Measurements from ENCODE around the gene SH3TC1. TPM values are rescaled to one million over a fixed set of nuclear protein-coding genes. Genes with fewer than 3 reads are reported as not detected.

SH3TC1 gene
- total and polyA plus RNA-seq, 4 donors, result 5.5 to 8.6 (median 8.3) TPM

GRCh38 chr4:8233672-8234484 is 34.8 kb downstream of the SH3TC1 start:
- 98% methylated on average over 4 of the region's 4 CpGs for WGBS (ENCODE audit: insufficient coverage)
- peaks cover 9% of the 10 kb centered on the region for H3K36me3 ChIP-seq (ENCODE audit: control insufficient read depth, insufficient read depth, low read length)
- no peak overlapping the region for H3K4me3 ChIP-seq (ENCODE audit: low read depth, low read length)
- no peak overlapping the region for H3K27ac ChIP-seq (ENCODE audit: low read depth, low read length)
- H3K9me3 ChIP-seq (ENCODE audit: control insufficient read depth, insufficient read depth, low read length), result no peaks in the 10 kb centered on the region
- H3K4me1 ChIP-seq (ENCODE audit: control insufficient read depth, insufficient read depth, low read length), result peaks cover 2% of the 10 kb centered on the region
- no peaks in the 10 kb centered on the region for H3K27me3 ChIP-seq (ENCODE audit: control insufficient read depth, insufficient read depth, low read length)
- no peak for DNase-seq (ENCODE audit: low read depth in 4 of 6, low spot score in 6 of 6)

- H3K27ac ChIP-seq (ENCODE audit: low read depth, low read length), result no peak overlapping the region
- peaks cover 9% of the 10 kb centered on the region for H3K36me3 ChIP-seq (ENCODE audit: control insufficient read depth, insufficient read depth, low read length)
- H3K27me3 ChIP-seq (ENCODE audit: control insufficient read depth, insufficient read depth, low read length), result no peaks in the 10 kb centered on the region
- H3K4me3 ChIP-seq (ENCODE audit: low read depth, low read length), result no peak overlapping the region
- no peaks in the 10 kb centered on the region for H3K9me3 ChIP-seq (ENCODE audit: control insufficient read depth, insufficient read depth, low read length)
- DNase-seq (ENCODE audit: low read depth in 4 of 6, low spot score in 6 of 6), result no peak
- no peaks in the 10 kb centered on the region for H3K4me1 ChIP-seq (ENCODE audit: control insufficient read depth, insufficient read depth, low read length)
- WGBS (ENCODE audit: insufficient coverage), result 83% methylated on average over 1 of the region's 1 CpG
Observed at GRCh38 chr4:8234715-8235114, 35.6 kb downstream of the SH3TC1 start.

DNA sequence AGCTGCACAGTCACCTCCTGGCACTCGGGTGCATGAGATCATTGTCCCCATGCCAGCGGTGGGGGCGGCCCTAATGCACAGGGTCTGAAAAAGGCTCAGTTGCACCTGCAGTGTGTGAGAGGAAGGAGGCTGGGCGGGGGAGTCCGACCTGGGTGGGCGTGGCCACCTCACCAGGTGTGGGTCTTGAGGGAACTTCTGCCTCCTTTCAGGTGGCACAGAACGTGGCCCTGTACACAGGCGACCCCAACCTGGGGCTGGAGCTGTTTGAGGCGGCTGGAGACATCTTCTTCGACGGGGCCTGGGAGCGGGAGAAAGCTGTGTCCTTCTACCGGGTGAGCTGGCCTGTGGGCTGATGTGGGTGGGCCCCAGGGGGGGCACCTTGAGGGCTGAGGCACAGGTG is 36.1 kb downstream of the SH3TC1 start:
- Histone ChIP-seq H3K27me3 (ENCODE audit: control insufficient read depth, insufficient read depth, low read length) (no peaks in the 10 kb centered on the region), H3K36me3 (ENCODE audit: control insufficient read depth, insufficient read depth, low read length) (peaks cover 9% of the 10 kb centered on the region), H3K4me1 (ENCODE audit: control insufficient read depth, insufficient read depth, low read length) (no peaks in the 10 kb centered on the region), H3K9me3 (ENCODE audit: control insufficient read depth, insufficient read depth, low read length) (no peaks in the 10 kb centered on the region), H3K4me3 (ENCODE audit: low read depth, low read length) (no peak overlapping the region), H3K27ac (ENCODE audit: low read depth, low read length) (no peak overlapping the region)
- 81% methylated on average over 13 of the region's 13 CpGs for WGBS (ENCODE audit: insufficient coverage)
- no peak for DNase-seq (ENCODE audit: low read depth in 4 of 6, low spot score in 6 of 6)

GRCh38 chr4:8235686-8236085 is 36.6 kb downstream of the SH3TC1 start:
- Histone ChIP-seq H3K27ac (ENCODE audit: low read depth, low read length) (no peak overlapping the region), H3K4me3 (ENCODE audit: low read depth, low read length) (no peak overlapping the region), H3K9me3 (ENCODE audit: control insufficient read depth, insufficient read depth, low read length) (no peaks in the 10 kb centered on the region), H3K4me1 (ENCODE audit: control insufficient read depth, insufficient read depth, low read length) (no peaks in the 10 kb centered on the region), H3K27me3 (ENCODE audit: control insufficient read depth, insufficient read depth, low read length) (no peaks in the 10 kb centered on the region), H3K36me3 (ENCODE audit: control insufficient read depth, insufficient read depth, low read length) (peaks cover 9% of the 10 kb centered on the region)
- no peak for DNase-seq (ENCODE audit: low read depth in 4 of 6, low spot score in 6 of 6)
- 89% methylated on average over 12 of the region's 12 CpGs for WGBS (ENCODE audit: insufficient coverage)

- Histone ChIP-seq H3K27ac (ENCODE audit: low read depth, low read length) (no peak overlapping the region), H3K36me3 (ENCODE audit: control insufficient read depth, insufficient read depth, low read length) (peaks cover 9% of the 10 kb centered on the region), H3K4me3 (ENCODE audit: low read depth, low read length) (no peak overlapping the region), H3K4me1 (ENCODE audit: control insufficient read depth, insufficient read depth, low read length) (no peaks in the 10 kb centered on the region), H3K9me3 (ENCODE audit: control insufficient read depth, insufficient read depth, low read length) (no peaks in the 10 kb centered on the region), H3K27me3 (ENCODE audit: control insufficient read depth, insufficient read depth, low read length) (no peaks in the 10 kb centered on the region)
- WGBS (ENCODE audit: insufficient coverage), result 83% methylated on average over 24 of the region's 24 CpGs
- DNase-seq (ENCODE audit: low read depth in 4 of 6, low spot score in 6 of 6), result no peak
Observed at GRCh38 chr4:8236106-8236919, 37.2 kb downstream of the SH3TC1 start.

DNA sequence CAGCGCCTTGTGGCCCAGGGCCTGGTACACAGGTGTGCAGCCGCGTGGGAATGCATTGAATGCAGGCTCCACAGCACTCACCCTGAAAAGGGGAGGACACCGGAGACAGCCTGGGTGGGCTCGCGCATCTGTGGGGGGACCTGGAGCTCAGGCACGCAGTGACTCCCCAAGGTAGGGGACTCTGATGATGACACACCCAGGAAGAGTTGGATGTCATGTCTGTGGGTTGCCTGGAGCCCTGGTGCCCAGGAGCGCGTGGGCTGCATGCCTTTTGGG is 37.8 kb downstream of the SH3TC1 start:
- WGBS (ENCODE audit: insufficient coverage), result 90% methylated on average over 9 of the region's 9 CpGs
- peaks cover 7% of the 10 kb centered on the region for H3K36me3 ChIP-seq (ENCODE audit: control insufficient read depth, insufficient read depth, low read length)
- no peak overlapping the region for H3K4me3 ChIP-seq (ENCODE audit: low read depth, low read length)
- peaks cover under 1% of the 10 kb centered on the region for H3K4me1 ChIP-seq (ENCODE audit: control insufficient read depth, insufficient read depth, low read length)
- H3K9me3 ChIP-seq (ENCODE audit: control insufficient read depth, insufficient read depth, low read length), result no peaks in the 10 kb centered on the region
- no peaks in the 10 kb centered on the region for H3K27me3 ChIP-seq (ENCODE audit: control insufficient read depth, insufficient read depth, low read length)
- DNase-seq (ENCODE audit: low read depth in 4 of 6, low spot score in 6 of 6), result no peak
- no peak overlapping the region for H3K27ac ChIP-seq (ENCODE audit: low read depth, low read length)

GRCh38 chr4:8237256-8237989 is 38.3 kb downstream of the SH3TC1 start:
- DNase-seq (ENCODE audit: low read depth in 4 of 6, low spot score in 6 of 6), result no peak
- WGBS (ENCODE audit: insufficient coverage), result 92% methylated on average over 29 of the region's 29 CpGs
- Histone ChIP-seq H3K4me1 (ENCODE audit: control insufficient read depth, insufficient read depth, low read length) (peaks cover 6% of the 10 kb centered on the region), H3K9me3 (ENCODE audit: control insufficient read depth, insufficient read depth, low read length) (no peaks in the 10 kb centered on the region), H3K4me3 (ENCODE audit: low read depth, low read length) (no peak overlapping the region), H3K27me3 (ENCODE audit: control insufficient read depth, insufficient read depth, low read length) (no peaks in the 10 kb centered on the region), H3K27ac (ENCODE audit: low read depth, low read length) (no peak overlapping the region), H3K36me3 (ENCODE audit: control insufficient read depth, insufficient read depth, low read length) (peaks cover 7% of the 10 kb centered on the region)

DNA sequence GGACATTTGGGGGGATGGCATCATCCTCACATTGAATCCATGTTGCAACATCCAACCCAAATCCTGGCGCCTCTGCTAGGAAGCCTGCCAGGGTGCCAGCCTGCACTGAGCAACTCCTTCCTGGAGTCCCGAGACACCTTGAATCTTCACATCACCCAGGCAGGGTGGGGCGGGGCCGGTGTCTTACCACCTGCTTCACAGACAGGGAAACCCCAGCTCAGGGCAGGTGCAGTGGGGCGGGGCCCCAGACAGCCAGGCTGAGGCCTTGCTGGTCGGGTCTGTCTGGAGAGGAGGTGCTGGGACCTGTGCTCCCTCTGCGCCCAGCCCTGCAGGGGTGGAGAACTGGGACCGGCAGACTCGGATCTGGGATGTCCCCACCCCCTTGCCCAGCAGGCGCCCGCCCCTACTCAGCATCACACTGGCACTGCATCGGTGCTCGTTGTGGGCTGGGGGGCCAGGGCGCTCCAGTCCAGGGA is 39.0 kb downstream of the SH3TC1 start:
- Histone ChIP-seq H3K9me3 (ENCODE audit: control insufficient read depth, insufficient read depth, low read length) (no peaks in the 10 kb centered on the region), H3K27ac (ENCODE audit: low read depth, low read length) (no peak overlapping the region), H3K4me3 (ENCODE audit: low read depth, low read length) (no peak overlapping the region), H3K4me1 (ENCODE audit: control insufficient read depth, insufficient read depth, low read length) (peaks cover 10% of the 10 kb centered on the region), H3K27me3 (ENCODE audit: control insufficient read depth, insufficient read depth, low read length) (no peaks in the 10 kb centered on the region), H3K36me3 (ENCODE audit: control insufficient read depth, insufficient read depth, low read length) (peaks cover 7% of the 10 kb centered on the region)
- no peak for DNase-seq (ENCODE audit: low read depth in 4 of 6, low spot score in 6 of 6)
- 62% methylated on average over 14 of the region's 14 CpGs for WGBS (ENCODE audit: insufficient coverage)

DNA sequence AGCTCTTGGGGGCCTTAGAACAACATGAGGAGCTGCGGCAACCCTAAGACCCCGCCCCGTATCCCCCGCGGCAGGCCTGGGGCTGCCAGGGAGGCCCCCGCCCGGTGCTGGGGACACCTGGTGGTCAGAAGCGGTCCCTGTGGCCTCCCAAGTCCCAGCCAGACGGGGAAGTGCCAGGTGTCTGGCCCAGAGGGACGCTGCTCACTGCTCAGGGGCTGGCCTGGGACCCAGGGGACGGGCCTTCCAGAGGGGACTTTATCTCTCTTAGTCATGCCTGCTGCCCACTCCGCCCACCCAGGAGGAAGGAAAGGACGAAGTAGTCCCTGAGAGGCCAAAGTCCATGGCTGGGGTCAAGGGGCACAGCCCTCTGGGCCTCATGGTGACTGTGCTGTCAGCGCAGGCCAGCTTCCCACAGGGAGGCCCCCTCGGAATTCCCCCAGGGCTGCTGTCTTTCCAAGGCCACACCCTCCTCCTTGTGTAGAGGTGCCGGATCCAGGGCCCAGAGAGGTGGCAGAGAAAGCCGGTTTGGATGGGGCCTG is 39.5 kb downstream of the SH3TC1 start:
- H3K4me3 ChIP-seq (ENCODE audit: low read depth, low read length), result no peak overlapping the region
- no peak for DNase-seq (ENCODE audit: low read depth in 4 of 6, low spot score in 6 of 6)
- H3K27me3 ChIP-seq (ENCODE audit: control insufficient read depth, insufficient read depth, low read length), result no peaks in the 10 kb centered on the region
- H3K27ac ChIP-seq (ENCODE audit: low read depth, low read length), result no peak overlapping the region
- no peaks in the 10 kb centered on the region for H3K9me3 ChIP-seq (ENCODE audit: control insufficient read depth, insufficient read depth, low read length)
- peaks cover 7% of the 10 kb centered on the region for H3K36me3 ChIP-seq (ENCODE audit: control insufficient read depth, insufficient read depth, low read length)
- 42% methylated on average over 15 of the region's 17 CpGs for WGBS (ENCODE audit: insufficient coverage)
- peaks cover 10% of the 10 kb centered on the region for H3K4me1 ChIP-seq (ENCODE audit: control insufficient read depth, insufficient read depth, low read length)

Data from spinal cord (tissue), 10 donors.